Hippocampal formation (tissue), 2 donors: ENCODE measurements around the gene KLF4.

ENCODE experiments used
- DNase-seq, 2 donors: peaks; one replicate each; lab custom pipeline; 2025; lab: John Stamatoyannopoulos, UW

The KLF4 gene

DNA sequence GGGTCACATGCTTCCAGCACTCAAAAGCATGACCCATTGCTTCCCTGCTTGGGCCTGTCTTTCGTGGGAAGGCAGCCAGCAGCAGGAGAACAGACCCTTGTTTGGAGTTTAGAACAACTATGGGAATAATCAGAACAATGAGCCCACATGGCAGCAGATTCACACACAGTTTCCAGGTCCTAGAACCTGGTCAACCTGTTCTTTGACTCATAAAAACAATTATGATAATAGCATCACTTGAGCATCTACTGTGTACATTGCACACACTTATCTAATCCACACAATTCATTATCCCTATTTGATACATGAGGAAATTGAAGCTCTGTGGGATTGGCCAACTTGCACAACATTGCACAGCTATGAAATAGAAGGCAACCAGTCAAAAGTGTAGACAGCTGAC, 41.7 kb downstream of the KLF4 start:
- no peak for DNase-seq

- no peak for DNase-seq
These were observed 42.5 kb downstream of the KLF4 start for GRCh38 chr9:107447081-107447480.

- no peak for DNase-seq
These were observed 43.1 kb downstream of the KLF4 start for GRCh38 chr9:107446491-107446890.

GRCh38 chr9:107443786-107444185, 45.8 kb downstream of the KLF4 start:
- DNase-seq = no peak

DNA sequence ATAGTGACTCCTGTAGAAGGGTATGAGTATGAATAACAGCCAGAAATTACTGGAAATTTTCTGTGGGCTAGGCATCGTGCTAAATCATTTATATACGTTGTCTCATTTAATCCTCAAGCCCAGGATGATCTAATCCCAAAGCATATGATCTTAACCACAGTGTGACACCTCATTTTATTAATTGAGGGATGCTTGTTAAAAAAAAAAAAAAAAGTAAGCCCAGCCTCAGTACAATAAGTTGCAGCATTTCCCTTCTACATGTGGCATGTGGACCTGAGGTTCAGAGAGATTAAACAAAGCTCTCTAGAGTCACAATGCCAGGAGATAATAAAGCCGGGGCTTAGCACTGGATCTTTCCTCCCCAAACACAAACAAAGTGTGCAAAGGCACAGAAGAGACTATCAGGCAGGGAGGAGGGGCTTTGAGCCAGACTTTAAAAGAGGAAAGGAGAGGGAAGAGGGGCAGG, 49.5 kb downstream of the KLF4 start:
- DNase-seq = no peak

GRCh38 chr9:107438211-107439031, 51.1 kb downstream of the KLF4 start:
- DNase-seq = no peak

GRCh38 chr9:107437716-107438115, 51.9 kb downstream of the KLF4 start:
- DNase-seq = no peak

GRCh38 chr9:107435415-107435814, 54.2 kb downstream of the KLF4 start:
- no peak for DNase-seq
